HepG2 (cell line): ENCODE results near the gene VILL. TPM values are rescaled to one million over a fixed set of nuclear protein-coding genes. Genes with fewer than 3 reads are reported as not detected.

ENCODE experiments used
- ATAC-seq: fragments of 200-7000 bp; cut with Tn5 transposase; 3 replicates; pipeline ENCODE4 v1.9.1; 2020; ENCODE audit warnings: mild to moderate bottlenecking, moderate library complexity
- BruUV-seq: library from RNA; stranded (reverse); fragments of 400-500 nt; replicated peaks from 2 replicates; lab custom pipeline; 2021; lab: Mats Ljungman, UMichigan
- CTCF ChIA-PET: fragments of 300-600 bp; formaldehyde crosslinking; extraction: SDS; loops from one replicate; lab custom pipeline; 2021; ENCODE audit warnings: low total read pairs, inconsistent platforms, low intra/inter-chr PET ratio; lab: Yijun Ruan, JAX
- POLR2A ChIA-PET: fragments of 350-600 bp; sonication (Branson Sonifier 250); formaldehyde crosslinking; loops from one replicate; lab custom pipeline; 2020; ENCODE audit warnings: antibody characterized with exemption, inconsistent platforms; lab: Yijun Ruan, JAX
- DNase-seq: peaks from one replicate; pipeline ENCODE4 v3.0.0-alpha.2; 2015; ENCODE audit warnings: low spot score
- FAIRE-seq: peaks from 3 replicates; lab custom pipeline; 2011; peaks lifted over from hg19 to GRCh38; lab: Jason Lieb, UNC
- H2AFZ ChIP-seq: one replicate; pipeline ENCODE4 v1.6.1; 2011; ENCODE audit warnings: low read length, inconsistent platforms
- H3K27ac ChIP-seq: fragments of 300-600 bp; 3 replicates; pipeline ENCODE4 v1.8.0; 2011; ENCODE audit warnings: mixed run types, mild to moderate bottlenecking, mixed read lengths, low read length, inconsistent platforms; ENCODE audit not compliant: insufficient read depth; ENCODE audit errors: extremely low read length
- H3K27me3 ChIP-seq, 2 experiments: fragments of 200-600 bp in 1 of 2; 2 replicates in 1 of 2; 3 replicates in 1 of 2; pipeline versions ENCODE4 v1.6.0 to v1.8.0; 2011; ENCODE audit warnings: low read length in 2 of 2, mild to moderate bottlenecking in 2 of 2, moderate library complexity in 2 of 2, inconsistent platforms in 1 of 2; ENCODE audit not compliant: insufficient read depth in 2 of 2, control insufficient read depth in 1 of 2
- H3K36me3 ChIP-seq, 2 experiments: fragments of 200-600 bp in 1 of 2; replicated peaks in 1 of 2; 2 replicates in 1 of 2; 3 replicates in 1 of 2; pipeline versions ENCODE4 v1.5.1 to v1.8.0; 2011; ENCODE audit warnings: low read length in 2 of 2, inconsistent platforms in 1 of 2; ENCODE audit not compliant: insufficient read depth in 2 of 2, control insufficient read depth in 1 of 2
- H3K4me1 ChIP-seq: 2 replicates; pipeline ENCODE4 v1.5.1; 2012; ENCODE audit warnings: low read length, inconsistent platforms; ENCODE audit not compliant: insufficient read depth
- H3K4me2 ChIP-seq: 2 replicates; pipeline ENCODE4 v1.6.0; 2011; ENCODE audit warnings: low read depth, low read length, inconsistent platforms
- H3K4me3 ChIP-seq, 3 experiments: fragments of 200-600 bp in 1 of 3; sonication (generic), shearing (Covaris generic) in 1 of 3; replicated peaks in 1 of 3; 2 replicates each; pipeline ENCODE4 v1.5.1; 2011 to 2016; ENCODE audit warnings: low read length in 3 of 3, inconsistent platforms in 2 of 3, low read depth in 2 of 3, mild to moderate bottlenecking in 2 of 3, control low read depth in 1 of 3, mixed read lengths in 1 of 3; ENCODE audit not compliant: insufficient read depth in 1 of 3
- H3K79me2 ChIP-seq: one replicate; pipeline ENCODE4 v1.6.1; 2011; ENCODE audit warnings: low read length, inconsistent platforms; ENCODE audit not compliant: insufficient read depth
- H3K9ac ChIP-seq: 2 replicates; pipeline ENCODE4 v1.6.0; 2011; ENCODE audit warnings: mild to moderate bottlenecking, low read depth, low read length, inconsistent platforms; ENCODE audit not compliant: insufficient read depth
- H3K9me3 ChIP-seq: 2 replicates; pipeline ENCODE4 v1.5.1; 2012; ENCODE audit warnings: mild to moderate bottlenecking, low read length
- H4K20me1 ChIP-seq: 2 replicates; pipeline ENCODE4 v1.6.0; 2011; ENCODE audit warnings: inconsistent platforms, mild to moderate bottlenecking, low read length, moderate library complexity; ENCODE audit not compliant: insufficient read depth
- ELF1 ChIP-seq: sonication (generic); formaldehyde crosslinking; IDR thresholded peaks from 2 replicates; pipeline ENCODE4 v1.4.0; 2020; ENCODE audit warnings: missing genetic modification reagents
- GTF3A ChIP-seq: sonication (generic); formaldehyde crosslinking; conservative IDR thresholded peaks from 2 replicates; pipeline ENCODE4 v1.4.0; 2020; ENCODE audit warnings: mild to moderate bottlenecking, missing genetic modification reagents
- ZNF326 ChIP-seq: sonication (generic); formaldehyde crosslinking; IDR thresholded peaks from 2 replicates; pipeline ENCODE4 v1.4.0; 2020; ENCODE audit warnings: missing genetic modification reagents, borderline replicate concordance
- ZNF607 ChIP-seq: sonication (generic); formaldehyde crosslinking; IDR thresholded peaks from 2 replicates; pipeline ENCODE4 v1.5.1; 2020; ENCODE audit warnings: missing genetic modification reagents, mild to moderate bottlenecking, borderline replicate concordance
- WGBS: methylation state at CpG from one replicate; pipeline ENCODE4 v1.1.6; 2017; ENCODE audit warnings: low lambda C conversion rate; 5-methylcytosine and 5-hydroxymethylcytosine counted together
- in situ Hi-C: cut with HindIII; loops from 2 replicates; pipeline ENCODE4 v1.10.0; 2017; ENCODE audit warnings: low pct_unique_long_range_greater_than_20kb; ENCODE audit not compliant: extremely low pct_ligation_motif_present
- intact Hi-C: fragments of 100-400 bp; cut with micrococcal nuclease; formaldehyde crosslinking; loops from one replicate; pipeline ENCODE4 v1.10.0; 2022; ENCODE audit not compliant: unreplicated experiment
- polyA plus RNA-seq, 8 experiments: library from polyadenylated mRNA; depleted of rRNA in 3 of 8; stranded (reverse) in 7 of 8; unstranded in 1 of 8; fragments of >200 nt; fragmentation: Illumina TruSeq in 4 of 8; extraction: Trizol in 4 of 8; gene quantifications; 2 replicates each; pipeline versions ENCODE4 v1.2.1 to v1.2.3, GENCODE V29; 2011 to 2016; ENCODE audit warnings: low read depth in 4 of 8, missing spikeins in 1 of 8, mixed read lengths in 1 of 8; ENCODE audit not compliant: insufficient read depth in 1 of 8
- total RNA-seq, 5 experiments: library from RNA; depleted of rRNA; stranded (reverse); fragments of >200 nt; fragmentation: Illumina TruSeq; extraction: Trizol; gene quantifications; 2 replicates each; pipeline ENCODE4 v1.2.3, GENCODE V29; 2016; ENCODE audit warnings: low read depth in 1 of 5
- TF ChIP-seq, protein P1 (sequence below), 2 experiments: sonication (generic) in 1 of 2; formaldehyde crosslinking in 1 of 2; IDR thresholded peaks; 2 replicates each; pipeline versions ENCODE4 v1.6.1 to v1.9.0; 2014 to 2022; ENCODE audit warnings: antibody characterized with exemption in 1 of 2, borderline replicate concordance in 1 of 2, inconsistent platforms in 1 of 2, low read depth in 1 of 2, missing genetic modification reagents in 1 of 2
- TF ChIP-seq, protein P2 (sequence below): sonication (generic); IDR thresholded peaks from 2 replicates; pipeline ENCODE4 v1.6.1; 2016; ENCODE audit warnings: low read depth, borderline replicate concordance

The VILL gene
- total and polyA plus RNA-seq, 2 of the 13 experiments (the other 11 are each of a cell fraction or from before 2014, with no cell fraction given): 3.2 to 5.3 TPM

DNA sequence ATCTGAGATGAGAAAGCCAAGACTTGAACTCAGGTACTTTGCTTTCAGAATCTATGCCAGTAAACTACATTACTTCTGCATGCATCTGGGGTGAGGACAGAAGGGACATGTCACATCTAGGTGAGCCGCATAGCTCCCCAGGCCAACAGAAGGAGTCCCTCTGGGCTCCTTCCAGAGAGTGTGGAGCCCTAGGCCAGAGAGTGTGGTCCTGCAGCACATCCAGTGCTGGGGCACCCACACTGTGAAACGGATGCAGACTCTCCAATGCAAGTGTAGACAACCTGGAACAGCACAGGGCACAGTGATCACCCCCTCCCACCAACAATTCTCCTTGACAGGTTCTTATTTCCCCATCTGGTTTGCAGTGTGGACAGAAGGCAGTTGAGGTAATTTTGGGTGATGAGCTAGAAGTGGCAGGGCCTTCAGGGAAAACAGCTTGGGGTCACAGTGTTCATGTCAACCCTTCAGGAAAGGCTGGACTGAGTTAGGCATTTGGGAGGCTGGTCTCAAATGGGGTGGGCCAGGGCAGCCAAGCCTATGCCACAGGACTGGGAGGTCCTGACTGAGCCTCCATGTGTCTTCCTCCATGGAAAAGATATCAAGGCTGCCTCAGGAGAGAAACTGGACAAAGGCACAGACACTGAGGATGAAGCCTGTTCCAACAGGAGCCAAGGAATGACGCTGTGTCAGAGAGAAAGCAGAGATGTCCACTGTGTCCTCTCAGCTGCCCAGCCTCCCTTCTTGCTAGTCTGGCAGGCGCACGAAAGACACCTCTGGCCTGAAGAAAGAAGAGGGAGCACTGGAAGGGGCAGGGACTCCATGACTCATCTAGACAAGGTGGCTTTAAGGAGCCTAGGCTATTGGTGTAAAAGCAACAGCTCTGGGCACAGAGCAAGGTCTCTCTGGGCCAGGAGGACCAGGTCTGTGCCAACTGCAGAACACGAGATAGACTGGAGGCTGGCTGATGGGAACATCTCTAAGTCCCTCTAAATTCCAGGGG is 37.2 kb downstream of the VILL start:
- DNase-seq: no peak
- TF ChIP-seq, protein P1, sequence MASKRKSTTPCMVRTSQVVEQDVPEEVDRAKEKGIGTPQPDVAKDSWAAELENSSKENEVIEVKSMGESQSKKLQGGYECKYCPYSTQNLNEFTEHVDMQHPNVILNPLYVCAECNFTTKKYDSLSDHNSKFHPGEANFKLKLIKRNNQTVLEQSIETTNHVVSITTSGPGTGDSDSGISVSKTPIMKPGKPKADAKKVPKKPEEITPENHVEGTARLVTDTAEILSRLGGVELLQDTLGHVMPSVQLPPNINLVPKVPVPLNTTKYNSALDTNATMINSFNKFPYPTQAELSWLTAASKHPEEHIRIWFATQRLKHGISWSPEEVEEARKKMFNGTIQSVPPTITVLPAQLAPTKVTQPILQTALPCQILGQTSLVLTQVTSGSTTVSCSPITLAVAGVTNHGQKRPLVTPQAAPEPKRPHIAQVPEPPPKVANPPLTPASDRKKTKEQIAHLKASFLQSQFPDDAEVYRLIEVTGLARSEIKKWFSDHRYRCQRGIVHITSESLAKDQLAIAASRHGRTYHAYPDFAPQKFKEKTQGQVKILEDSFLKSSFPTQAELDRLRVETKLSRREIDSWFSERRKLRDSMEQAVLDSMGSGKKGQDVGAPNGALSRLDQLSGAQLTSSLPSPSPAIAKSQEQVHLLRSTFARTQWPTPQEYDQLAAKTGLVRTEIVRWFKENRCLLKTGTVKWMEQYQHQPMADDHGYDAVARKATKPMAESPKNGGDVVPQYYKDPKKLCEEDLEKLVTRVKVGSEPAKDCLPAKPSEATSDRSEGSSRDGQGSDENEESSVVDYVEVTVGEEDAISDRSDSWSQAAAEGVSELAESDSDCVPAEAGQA (IDR thresholded peaks at IDR 0.05; ENCODE audit: low read depth): no peak
- TF ChIP-seq, protein P1 (CRISPR knock-in tag; IDR thresholded peaks at IDR 0.05; ENCODE audit: borderline replicate concordance): no peak
- TF ChIP-seq ELF1 (CRISPR knock-in tag) (no peak), ZNF326 (CRISPR knock-in tag) (no peak), ZNF607 (CRISPR knock-in tag) (no peak), GTF3A (CRISPR knock-in tag) (no peak)
- TF ChIP-seq, protein P2, sequence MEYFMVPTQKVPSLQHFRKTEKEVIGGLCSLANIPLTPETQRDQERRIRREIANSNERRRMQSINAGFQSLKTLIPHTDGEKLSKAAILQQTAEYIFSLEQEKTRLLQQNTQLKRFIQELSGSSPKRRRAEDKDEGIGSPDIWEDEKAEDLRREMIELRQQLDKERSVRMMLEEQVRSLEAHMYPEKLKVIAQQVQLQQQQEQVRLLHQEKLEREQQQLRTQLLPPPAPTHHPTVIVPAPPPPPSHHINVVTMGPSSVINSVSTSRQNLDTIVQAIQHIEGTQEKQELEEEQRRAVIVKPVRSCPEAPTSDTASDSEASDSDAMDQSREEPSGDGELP: no peak
- TF ChIP-seq, all 625 proteins: peak for 0
- ATAC-seq: no peak

More for the DNA sequence above, 37.2 kb downstream of the VILL start:
- ChIA-PET CTCF (no interaction called here), POLR2A (no interaction called here)
- no TSS peak for BruUV-seq
- Histone ChIP-seq H3K27ac (no peak overlapping the region), H3K27me3 (peaks cover 13 to 33% of the 10 kb centered on the region in 2 experiments), H3K4me2 (no peak overlapping the region; the same call in 1 of the 2 replicates), H3K4me3 (no peak overlapping the region), H3K79me2 (no peaks in the 10 kb centered on the region), H4K20me1 (no peaks in the 10 kb centered on the region), H2AFZ (no peak overlapping the region), H3K36me3 (no peaks in the 10 kb centered on the region), H3K9ac (no peak overlapping the region), H3K9me3 (no peaks in the 10 kb centered on the region), H3K4me1 (peaks cover 42% of the 10 kb centered on the region)
- 74% methylated on average over 4 of the region's 6 CpGs for WGBS
- in situ Hi-C loops: no loop called here
- no peak for FAIRE-seq
- intact Hi-C loops: no loop called here
